ENCODE results near the gene TIGD3.

The TIGD3 gene

DNA sequence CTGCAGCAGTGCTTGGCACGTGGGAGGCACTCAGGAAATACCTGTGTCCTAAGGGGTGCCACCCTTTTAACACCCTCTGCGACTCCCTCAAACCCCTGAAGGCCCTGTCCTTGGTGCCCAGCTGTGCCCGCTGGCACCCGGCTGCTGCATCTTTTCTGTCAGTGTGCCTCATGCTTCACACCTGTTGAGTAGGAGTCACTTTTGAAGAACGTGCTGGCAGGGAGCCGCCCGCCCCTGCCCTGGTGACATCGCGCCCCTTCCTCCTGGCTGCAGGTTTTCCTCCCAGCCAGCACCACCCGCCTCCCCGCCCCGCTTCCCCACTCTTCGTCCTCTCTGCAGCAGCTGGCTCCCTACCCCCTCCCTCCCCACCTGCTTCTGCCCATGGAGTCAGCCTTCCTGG, 49.7 kb downstream of the TIGD3 start:
- TF ChIP-seq FOXP2 (optimal IDR thresholded peaks at IDR 0.05; ENCODE audit: borderline replicate concordance, extremely low read depth, extremely low read length, insufficient read depth): no peak
- no peak for TF ChIP-seq TAF1 (IDR thresholded peaks at IDR 0.05; ENCODE audit: borderline replicate concordance, insufficient read depth, low read length)
- TF ChIP-seq POLR2AphosphoS5 (IDR thresholded peaks at IDR 0.05; ENCODE audit: low read depth, low read length): no peak
- TF ChIP-seq SIN3A (IDR thresholded peaks at IDR 0.05; ENCODE audit: borderline replicate concordance, insufficient read depth, low read length): no peak
- TF ChIP-seq, protein P1, sequence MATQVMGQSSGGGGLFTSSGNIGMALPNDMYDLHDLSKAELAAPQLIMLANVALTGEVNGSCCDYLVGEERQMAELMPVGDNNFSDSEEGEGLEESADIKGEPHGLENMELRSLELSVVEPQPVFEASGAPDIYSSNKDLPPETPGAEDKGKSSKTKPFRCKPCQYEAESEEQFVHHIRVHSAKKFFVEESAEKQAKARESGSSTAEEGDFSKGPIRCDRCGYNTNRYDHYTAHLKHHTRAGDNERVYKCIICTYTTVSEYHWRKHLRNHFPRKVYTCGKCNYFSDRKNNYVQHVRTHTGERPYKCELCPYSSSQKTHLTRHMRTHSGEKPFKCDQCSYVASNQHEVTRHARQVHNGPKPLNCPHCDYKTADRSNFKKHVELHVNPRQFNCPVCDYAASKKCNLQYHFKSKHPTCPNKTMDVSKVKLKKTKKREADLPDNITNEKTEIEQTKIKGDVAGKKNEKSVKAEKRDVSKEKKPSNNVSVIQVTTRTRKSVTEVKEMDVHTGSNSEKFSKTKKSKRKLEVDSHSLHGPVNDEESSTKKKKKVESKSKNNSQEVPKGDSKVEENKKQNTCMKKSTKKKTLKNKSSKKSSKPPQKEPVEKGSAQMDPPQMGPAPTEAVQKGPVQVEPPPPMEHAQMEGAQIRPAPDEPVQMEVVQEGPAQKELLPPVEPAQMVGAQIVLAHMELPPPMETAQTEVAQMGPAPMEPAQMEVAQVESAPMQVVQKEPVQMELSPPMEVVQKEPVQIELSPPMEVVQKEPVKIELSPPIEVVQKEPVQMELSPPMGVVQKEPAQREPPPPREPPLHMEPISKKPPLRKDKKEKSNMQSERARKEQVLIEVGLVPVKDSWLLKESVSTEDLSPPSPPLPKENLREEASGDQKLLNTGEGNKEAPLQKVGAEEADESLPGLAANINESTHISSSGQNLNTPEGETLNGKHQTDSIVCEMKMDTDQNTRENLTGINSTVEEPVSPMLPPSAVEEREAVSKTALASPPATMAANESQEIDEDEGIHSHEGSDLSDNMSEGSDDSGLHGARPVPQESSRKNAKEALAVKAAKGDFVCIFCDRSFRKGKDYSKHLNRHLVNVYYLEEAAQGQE (IDR thresholded peaks at IDR 0.05; ENCODE audit: insufficient read depth in 1 of 2, low read depth in 2 of 2, low read length in 2 of 2): no peak

DNA sequence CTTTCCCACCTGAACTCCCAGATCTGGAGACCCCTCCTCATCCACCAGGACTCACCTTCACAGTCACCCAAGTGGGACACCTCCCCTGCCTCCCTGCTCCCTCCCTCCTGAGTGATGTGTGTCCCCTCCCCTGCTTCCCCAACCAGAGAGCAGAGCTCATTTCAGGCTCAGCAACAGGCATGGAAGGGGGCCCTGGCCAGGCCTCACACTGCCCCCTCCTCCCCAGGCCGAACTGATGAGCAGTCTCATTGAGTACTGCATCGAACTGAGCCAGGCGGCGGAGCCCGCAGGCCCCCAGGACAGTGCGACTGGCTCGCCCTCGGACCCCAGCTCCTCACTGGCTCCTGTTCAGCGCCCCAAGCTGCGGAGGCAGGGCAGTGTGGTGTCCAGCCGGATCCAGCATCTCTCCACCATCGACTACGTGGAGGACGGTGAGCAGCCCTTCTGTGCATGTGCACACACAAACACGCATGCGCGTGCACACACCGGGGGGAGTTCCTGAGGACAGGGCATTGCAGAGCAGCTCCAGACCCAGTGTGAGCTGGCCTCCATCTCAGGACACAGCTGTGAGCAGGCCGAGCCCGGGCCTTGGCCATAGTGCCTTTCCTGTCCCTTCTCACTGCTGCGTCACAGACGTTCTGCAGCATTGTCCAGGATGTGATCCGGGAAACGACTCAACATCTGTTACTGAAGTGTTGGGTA, 50.2 kb downstream of the TIGD3 start:
- TF ChIP-seq, protein P1 (IDR thresholded peaks at IDR 0.05; ENCODE audit: insufficient read depth in 1 of 2, low read depth in 2 of 2, low read length in 2 of 2): no peak
- TF ChIP-seq FOXP2 (optimal IDR thresholded peaks at IDR 0.05; ENCODE audit: borderline replicate concordance, extremely low read depth, extremely low read length, insufficient read depth) (no peak), SIN3A (IDR thresholded peaks at IDR 0.05; ENCODE audit: borderline replicate concordance, insufficient read depth, low read length) (no peak), POLR2AphosphoS5 (IDR thresholded peaks at IDR 0.05; ENCODE audit: low read depth, low read length) (no peak), TAF1 (IDR thresholded peaks at IDR 0.05; ENCODE audit: borderline replicate concordance, insufficient read depth, low read length) (no peak)

All from PFSK-1 (cell line).